ENCODE results near the gene SLC24A1. TPM values are rescaled to one million over a fixed set of nuclear protein-coding genes. Genes with fewer than 3 reads are reported as not detected.

The SLC24A1 gene
- total RNA-seq, 1 donor from 2014 or later, result 8.9 TPM

DNA sequence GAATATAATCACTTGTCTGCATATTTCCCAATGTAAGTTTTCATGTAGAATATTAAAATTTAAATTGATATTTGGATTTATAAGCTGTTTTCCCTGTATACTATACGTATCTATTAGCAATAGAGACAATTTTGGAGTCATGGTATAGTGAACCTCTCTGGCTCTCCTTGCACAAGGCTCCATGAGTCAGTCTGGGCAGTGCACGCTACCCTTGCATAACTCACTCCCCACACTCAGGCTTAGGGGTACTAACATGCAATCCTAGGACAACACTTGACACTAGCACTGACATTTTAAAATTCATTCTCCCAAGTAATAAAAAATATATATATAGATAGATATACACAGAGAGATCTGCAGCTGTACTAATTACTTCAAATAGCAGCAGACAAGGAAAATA is 39.2 kb downstream of the SLC24A1 start:
- TF ChIP-seq, protein P1, sequence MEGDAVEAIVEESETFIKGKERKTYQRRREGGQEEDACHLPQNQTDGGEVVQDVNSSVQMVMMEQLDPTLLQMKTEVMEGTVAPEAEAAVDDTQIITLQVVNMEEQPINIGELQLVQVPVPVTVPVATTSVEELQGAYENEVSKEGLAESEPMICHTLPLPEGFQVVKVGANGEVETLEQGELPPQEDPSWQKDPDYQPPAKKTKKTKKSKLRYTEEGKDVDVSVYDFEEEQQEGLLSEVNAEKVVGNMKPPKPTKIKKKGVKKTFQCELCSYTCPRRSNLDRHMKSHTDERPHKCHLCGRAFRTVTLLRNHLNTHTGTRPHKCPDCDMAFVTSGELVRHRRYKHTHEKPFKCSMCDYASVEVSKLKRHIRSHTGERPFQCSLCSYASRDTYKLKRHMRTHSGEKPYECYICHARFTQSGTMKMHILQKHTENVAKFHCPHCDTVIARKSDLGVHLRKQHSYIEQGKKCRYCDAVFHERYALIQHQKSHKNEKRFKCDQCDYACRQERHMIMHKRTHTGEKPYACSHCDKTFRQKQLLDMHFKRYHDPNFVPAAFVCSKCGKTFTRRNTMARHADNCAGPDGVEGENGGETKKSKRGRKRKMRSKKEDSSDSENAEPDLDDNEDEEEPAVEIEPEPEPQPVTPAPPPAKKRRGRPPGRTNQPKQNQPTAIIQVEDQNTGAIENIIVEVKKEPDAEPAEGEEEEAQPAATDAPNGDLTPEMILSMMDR (conservative IDR thresholded peaks at IDR 0.05; ENCODE audit: low read depth, low read length), result no peak
- H3K4me3 ChIP-seq (ENCODE audit: low read depth, low read length), result no peak overlapping the region
- no peak for DNase-seq (ENCODE audit: low read depth)

DNA sequence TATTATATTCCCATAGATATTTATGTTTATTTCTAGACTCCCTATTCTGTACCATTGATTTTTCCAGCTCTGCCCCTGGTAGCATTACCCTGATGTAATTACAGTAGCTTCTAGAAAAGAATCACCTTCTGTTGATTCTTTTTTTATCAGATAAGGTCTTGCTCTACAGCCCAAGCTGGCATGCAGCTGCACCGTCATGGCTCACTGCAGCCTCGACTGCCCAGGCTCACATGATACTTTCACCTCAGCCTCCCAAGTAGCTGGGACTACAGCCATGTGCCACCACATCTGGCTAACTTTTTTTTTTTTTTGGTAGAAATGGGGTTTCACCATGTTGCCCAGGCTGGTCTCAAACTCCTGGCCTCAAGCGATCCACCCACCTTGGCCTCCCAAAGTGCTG is 41.8 kb downstream of the SLC24A1 start:
- no peak overlapping the region for H3K4me3 ChIP-seq (ENCODE audit: low read depth, low read length)
- DNase-seq (ENCODE audit: low read depth), result no peak
- TF ChIP-seq, protein P1 (conservative IDR thresholded peaks at IDR 0.05; ENCODE audit: low read depth, low read length), result no peak

DNA sequence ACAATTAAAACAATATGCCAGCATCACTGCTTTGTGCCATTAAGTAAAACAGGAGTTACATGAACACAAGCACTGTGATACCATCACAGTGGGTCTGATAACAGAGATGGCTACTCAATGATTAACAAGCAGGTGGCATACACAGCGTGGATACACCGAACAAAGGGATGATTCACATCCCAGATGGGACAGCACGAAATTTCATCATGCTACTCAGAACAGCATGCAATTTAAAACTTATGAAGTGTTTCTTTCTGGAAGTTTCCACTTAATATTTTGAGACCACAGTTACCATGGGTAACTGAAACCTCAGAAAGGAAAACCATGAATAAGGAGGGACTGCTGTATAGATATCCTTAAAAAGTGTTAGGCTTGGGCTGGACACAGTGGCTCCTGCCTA is 44.5 kb downstream of the SLC24A1 start:
- H3K4me3 ChIP-seq (ENCODE audit: low read depth, low read length), result no peak overlapping the region
- peak; percentile 74 for DNase-seq (ENCODE audit: low read depth)
- TF ChIP-seq, protein P1 (conservative IDR thresholded peaks at IDR 0.05; ENCODE audit: low read depth, low read length), result no peak

DNA sequence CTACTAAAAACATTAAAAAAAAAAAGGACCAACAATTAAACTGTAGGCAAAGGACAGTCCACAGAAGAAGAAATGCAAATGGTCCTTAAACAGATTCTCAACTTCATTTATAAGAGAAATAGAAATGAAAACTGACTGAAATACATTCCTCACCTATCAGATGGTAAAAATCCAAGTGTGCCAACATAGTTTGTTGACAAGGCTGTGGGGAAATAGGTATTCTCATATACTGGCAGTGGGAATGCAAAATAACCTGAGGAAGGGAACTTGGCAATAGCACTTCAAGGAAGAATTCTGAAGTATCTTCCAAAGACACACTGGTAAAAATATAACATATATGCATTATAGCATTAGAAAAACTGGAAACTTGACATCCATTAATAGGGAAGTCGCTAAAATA is 53.8 kb downstream of the SLC24A1 start:
- no peak for DNase-seq (ENCODE audit: low read depth)
- TF ChIP-seq, protein P1 (conservative IDR thresholded peaks at IDR 0.05; ENCODE audit: low read depth, low read length), result no peak

DNA sequence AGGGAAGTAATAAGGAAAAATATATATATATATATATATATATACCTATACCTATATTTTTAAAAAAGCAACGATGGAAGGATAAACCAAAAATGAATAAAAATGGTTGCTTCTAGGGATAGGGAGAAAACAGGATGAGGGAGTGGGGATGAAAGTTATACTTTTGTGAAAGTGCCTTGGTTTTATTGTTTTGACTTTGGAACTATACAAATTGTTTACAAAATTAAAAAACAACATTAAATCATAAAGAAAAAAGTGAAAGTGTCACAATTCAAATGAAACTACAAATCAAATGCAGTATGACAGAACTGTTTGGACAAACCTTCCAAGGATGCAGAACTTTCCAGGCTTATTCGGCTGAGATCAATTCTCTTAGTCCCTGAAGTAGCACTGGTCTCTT is 54.4 kb downstream of the SLC24A1 start:
- DNase-seq (ENCODE audit: low read depth), result no peak
- no peak overlapping the region for H3K4me3 ChIP-seq (ENCODE audit: low read depth, low read length)
- TF ChIP-seq, protein P1 (conservative IDR thresholded peaks at IDR 0.05; ENCODE audit: low read depth, low read length), result no peak

More for the DNA sequence above, 53.8 kb downstream of the SLC24A1 start:
- no peak overlapping the region for H3K4me3 ChIP-seq (ENCODE audit: low read depth, low read length)

DNA sequence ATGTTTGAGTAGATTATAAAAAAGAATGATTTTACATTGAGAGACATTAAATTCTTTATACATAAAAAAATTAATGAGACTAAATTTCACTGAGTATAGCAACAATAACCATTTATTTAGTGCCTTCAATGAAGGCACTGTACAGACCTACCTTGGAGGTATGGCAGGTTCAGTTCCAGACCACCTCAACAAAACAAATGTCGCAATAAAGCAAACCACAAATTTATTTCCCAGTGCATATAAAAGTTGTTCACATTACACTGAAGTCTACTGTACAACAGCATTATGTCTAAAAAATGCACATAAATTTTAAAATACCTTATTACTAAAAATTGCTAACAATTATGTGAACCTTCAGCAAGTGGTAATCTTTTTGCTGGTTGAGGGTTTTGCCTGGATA is 58.8 kb downstream of the SLC24A1 start:
- TF ChIP-seq, protein P1 (conservative IDR thresholded peaks at IDR 0.05; ENCODE audit: low read depth, low read length), result no peak
- H3K4me3 ChIP-seq (ENCODE audit: low read depth, low read length), result no peak overlapping the region
- DNase-seq (ENCODE audit: low read depth), result no peak

DNA sequence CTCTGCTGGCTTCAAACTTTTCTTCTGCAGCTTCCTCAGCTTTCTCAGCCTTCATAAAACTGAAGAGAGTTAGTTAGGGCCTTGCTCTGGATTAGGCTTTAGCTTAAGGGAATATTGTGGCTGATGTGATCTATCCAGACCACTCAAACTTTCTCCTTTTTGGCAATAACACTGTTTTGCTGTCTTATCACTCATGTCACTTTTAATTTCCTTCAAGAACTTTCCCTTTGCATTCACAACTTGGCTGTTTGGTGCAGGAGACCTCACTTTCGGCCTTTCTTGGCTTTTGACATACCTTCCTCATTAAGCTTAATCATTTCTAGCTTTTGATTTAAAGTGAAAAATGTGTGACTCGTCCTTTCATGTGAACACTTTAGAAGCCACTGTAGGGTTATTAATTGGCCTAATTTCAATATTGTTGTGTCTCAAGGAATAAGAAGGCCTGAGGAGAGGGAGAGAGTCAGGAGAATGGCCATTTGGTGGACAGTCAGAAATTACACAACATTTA is 60.7 kb downstream of the SLC24A1 start:
- H3K4me3 ChIP-seq (ENCODE audit: low read depth, low read length), result no peak overlapping the region
- TF ChIP-seq, protein P1 (conservative IDR thresholded peaks at IDR 0.05; ENCODE audit: low read depth, low read length), result no peak
- no peak for DNase-seq (ENCODE audit: low read depth)
